Measurements from ENCODE around the gene CHI3L1. TPM values are rescaled to one million over a fixed set of nuclear protein-coding genes. Genes with fewer than 3 reads are reported as not detected.

Gene CHI3L1
- total RNA-seq, 3 donors from 2014 or later, result not detected

GRCh38 chr1:203148579-203148978 lies 37.9 kb downstream of the CHI3L1 start:
- Mint-ChIP-seq H3K9me3 (no peaks in the 10 kb centered on the region), H3K4me1 (ENCODE audit: low read depth) (no peaks in the 10 kb centered on the region), H3K4me3 (no peak overlapping the region), H3K36me3 (ENCODE audit: insufficient read depth) (no peaks in the 10 kb centered on the region), H3K27me3 (ENCODE audit: low read depth) (peaks cover 2% of the 10 kb centered on the region)
- ATAC-seq (no peak), DNase-seq (no peak)

GRCh38 chr1:203148127-203148526 lies 38.4 kb downstream of the CHI3L1 start:
- peaks cover 3% of the 10 kb centered on the region for H3K27me3 Mint-ChIP-seq (ENCODE audit: low read depth)
- DNase-seq (no peak), ATAC-seq (no peak)
- H3K9me3 Mint-ChIP-seq, result no peaks in the 10 kb centered on the region
- no peak overlapping the region for H3K4me3 Mint-ChIP-seq
- H3K36me3 Mint-ChIP-seq (ENCODE audit: insufficient read depth), result no peaks in the 10 kb centered on the region
- H3K4me1 Mint-ChIP-seq (ENCODE audit: low read depth), result no peaks in the 10 kb centered on the region

- no peaks in the 10 kb centered on the region for H3K4me1 Mint-ChIP-seq (ENCODE audit: low read depth)
- peaks cover 3% of the 10 kb centered on the region for H3K27me3 Mint-ChIP-seq (ENCODE audit: low read depth)
- H3K36me3 Mint-ChIP-seq (ENCODE audit: insufficient read depth), result no peaks in the 10 kb centered on the region
- no peaks in the 10 kb centered on the region for H3K9me3 Mint-ChIP-seq
- no peak overlapping the region for H3K4me3 Mint-ChIP-seq
- DNase-seq (no peak), ATAC-seq (no peak)
Observed at GRCh38 chr1:203147376-203147775, 39.1 kb downstream of the CHI3L1 start.

- Mint-ChIP-seq H3K9me3 (no peaks in the 10 kb centered on the region), H3K4me3 (no peak overlapping the region), H3K36me3 (ENCODE audit: insufficient read depth) (no peaks in the 10 kb centered on the region), H3K27me3 (ENCODE audit: low read depth) (peaks cover 3% of the 10 kb centered on the region), H3K4me1 (ENCODE audit: low read depth) (no peaks in the 10 kb centered on the region)
- ATAC-seq (no peak), DNase-seq (no peak)
Observed at GRCh38 chr1:203146537-203146936, 40.0 kb downstream of the CHI3L1 start.

- Mint-ChIP-seq H3K27me3 (ENCODE audit: low read depth) (peaks cover 3% of the 10 kb centered on the region), H3K4me1 (ENCODE audit: low read depth) (no peaks in the 10 kb centered on the region), H3K36me3 (ENCODE audit: insufficient read depth) (no peaks in the 10 kb centered on the region), H3K4me3 (no peak overlapping the region), H3K9me3 (no peaks in the 10 kb centered on the region)
- no peak for ATAC-seq
- no peak for DNase-seq
Observed at GRCh38 chr1:203146042-203146369, 40.5 kb downstream of the CHI3L1 start.

GRCh38 chr1:203145321-203146041 lies 41.0 kb downstream of the CHI3L1 start:
- ATAC-seq (no peak), DNase-seq (no peak)
- no peaks in the 10 kb centered on the region for H3K9me3 Mint-ChIP-seq
- H3K4me3 Mint-ChIP-seq, result no peak overlapping the region
- H3K27me3 Mint-ChIP-seq (ENCODE audit: low read depth), result peaks cover 3% of the 10 kb centered on the region
- no peaks in the 10 kb centered on the region for H3K36me3 Mint-ChIP-seq (ENCODE audit: insufficient read depth)
- no peaks in the 10 kb centered on the region for H3K4me1 Mint-ChIP-seq (ENCODE audit: low read depth)

GRCh38 chr1:203144661-203145060 lies 41.8 kb downstream of the CHI3L1 start:
- no peak for DNase-seq
- no peak for ATAC-seq
- Mint-ChIP-seq H3K36me3 (ENCODE audit: insufficient read depth) (no peaks in the 10 kb centered on the region), H3K27me3 (ENCODE audit: low read depth) (peaks cover 3% of the 10 kb centered on the region), H3K4me3 (no peak overlapping the region), H3K4me1 (ENCODE audit: low read depth) (no peaks in the 10 kb centered on the region), H3K9me3 (no peaks in the 10 kb centered on the region)

GRCh38 chr1:203143641-203144040 lies 42.9 kb downstream of the CHI3L1 start:
- peaks cover 3% of the 10 kb centered on the region for H3K27me3 Mint-ChIP-seq (ENCODE audit: low read depth)
- no peak for ATAC-seq
- no peak overlapping the region for H3K4me3 Mint-ChIP-seq
- H3K4me1 Mint-ChIP-seq (ENCODE audit: low read depth), result no peaks in the 10 kb centered on the region
- no peaks in the 10 kb centered on the region for H3K36me3 Mint-ChIP-seq (ENCODE audit: insufficient read depth)
- no peak for DNase-seq
- H3K9me3 Mint-ChIP-seq, result no peaks in the 10 kb centered on the region

GRCh38 chr1:203142684-203143408 lies 43.7 kb downstream of the CHI3L1 start:
- no peak overlapping the region for H3K4me3 Mint-ChIP-seq
- H3K9me3 Mint-ChIP-seq, result no peaks in the 10 kb centered on the region
- H3K36me3 Mint-ChIP-seq (ENCODE audit: insufficient read depth), result no peaks in the 10 kb centered on the region
- H3K27me3 Mint-ChIP-seq (ENCODE audit: low read depth), result peaks cover 3% of the 10 kb centered on the region
- no peak for ATAC-seq
- DNase-seq, result no peak
- no peaks in the 10 kb centered on the region for H3K4me1 Mint-ChIP-seq (ENCODE audit: low read depth)

GRCh38 chr1:203142124-203142523 lies 44.4 kb downstream of the CHI3L1 start:
- H3K4me3 Mint-ChIP-seq, result no peak overlapping the region
- no peak for DNase-seq

GRCh38 chr1:203140743-203141520 lies 45.6 kb downstream of the CHI3L1 start:
- Mint-ChIP-seq H3K4me1 (ENCODE audit: low read depth) (peaks cover 3% of the 10 kb centered on the region), H3K27me3 (ENCODE audit: low read depth) (peaks cover 12% of the 10 kb centered on the region), H3K9me3 (no peaks in the 10 kb centered on the region), H3K36me3 (ENCODE audit: insufficient read depth) (no peaks in the 10 kb centered on the region), H3K4me3 (no peak overlapping the region)
- ATAC-seq (no peak), DNase-seq (no peak)

More at GRCh38 chr1:203142124-203142523, 44.4 kb downstream of the CHI3L1 start:
- H3K9me3 Mint-ChIP-seq, result no peaks in the 10 kb centered on the region
- no peaks in the 10 kb centered on the region for H3K36me3 Mint-ChIP-seq (ENCODE audit: insufficient read depth)
- no peaks in the 10 kb centered on the region for H3K4me1 Mint-ChIP-seq (ENCODE audit: low read depth)
- H3K27me3 Mint-ChIP-seq (ENCODE audit: low read depth), result peaks cover 3% of the 10 kb centered on the region
- ATAC-seq, result no peak

GRCh38 chr1:203139976-203140475 lies 46.5 kb downstream of the CHI3L1 start:
- peaks cover 15% of the 10 kb centered on the region for H3K27me3 Mint-ChIP-seq (ENCODE audit: low read depth)
- H3K9me3 Mint-ChIP-seq, result no peaks in the 10 kb centered on the region
- H3K36me3 Mint-ChIP-seq (ENCODE audit: insufficient read depth), result no peaks in the 10 kb centered on the region
- DNase-seq, result no peak
- no peak overlapping the region for H3K4me3 Mint-ChIP-seq
- H3K4me1 Mint-ChIP-seq (ENCODE audit: low read depth), result peaks cover 5% of the 10 kb centered on the region
- no peak for ATAC-seq

- ATAC-seq, result no peak
- Mint-ChIP-seq H3K27me3 (ENCODE audit: low read depth) (peaks cover 12% of the 10 kb centered on the region), H3K4me1 (ENCODE audit: low read depth) (peaks cover 5% of the 10 kb centered on the region), H3K36me3 (ENCODE audit: insufficient read depth) (no peaks in the 10 kb centered on the region), H3K4me3 (no peak overlapping the region), H3K9me3 (no peaks in the 10 kb centered on the region)
- no peak for DNase-seq
Observed at GRCh38 chr1:203138066-203138465, 48.4 kb downstream of the CHI3L1 start.

- Mint-ChIP-seq H3K4me3 (no peak overlapping the region), H3K36me3 (ENCODE audit: insufficient read depth) (no peaks in the 10 kb centered on the region), H3K27me3 (ENCODE audit: low read depth) (peaks cover 12% of the 10 kb centered on the region)
Observed at GRCh38 chr1:203137324-203137723, 49.2 kb downstream of the CHI3L1 start.

More at GRCh38 chr1:203137324-203137723, 49.2 kb downstream of the CHI3L1 start:
- ATAC-seq, result no peak
- Mint-ChIP-seq H3K4me1 (ENCODE audit: low read depth) (peaks cover 5% of the 10 kb centered on the region), H3K9me3 (no peaks in the 10 kb centered on the region)
- DNase-seq, result no peak

All from activated T-cell treated with anti-CD3 and anti-CD28 coated beads, Interleukin-2, amount 50 U/mL, for 4 hours (primary cell).